ENCODE data around the gene PLEKHA6.

Gene PLEKHA6

GRCh38 chr1:204274446-204274845 is 85.3 kb downstream of the PLEKHA6 start:
- Histone ChIP-seq H3K79me2 (ENCODE audit: insufficient read depth, low read depth) (no peaks in the 10 kb centered on the region), H4K20me1 (ENCODE audit: insufficient read depth) (no peaks in the 10 kb centered on the region), H3K36me3 (ENCODE audit: insufficient read depth) (no peaks in the 10 kb centered on the region), H3K27me3 (ENCODE audit: insufficient read depth, low read depth) (peaks cover 35% of the 10 kb centered on the region; the same call in 1 of the 2 replicates), H3K4me1 (ENCODE audit: low read depth, poor library complexity, severe bottlenecking) (no peaks in the 10 kb centered on the region), H3K4me2 (no peak overlapping the region), H2AFZ (ENCODE audit: low read depth) (no peak overlapping the region), H3K27ac (no peak overlapping the region), H3K9ac (no peak overlapping the region), H3K4me3 (IDR thresholded peaks at IDR 0.05; ENCODE audit: insufficient read depth, low read depth, low read length) (no peak overlapping the region)
- TF ChIP-seq CTCF (conservative IDR thresholded peaks at IDR 0.05; ENCODE audit: low read depth, low read length): no peak

- Histone ChIP-seq H3K9ac (no peak overlapping the region), H3K79me2 (ENCODE audit: insufficient read depth, low read depth) (no peaks in the 10 kb centered on the region), H3K36me3 (ENCODE audit: insufficient read depth) (no peaks in the 10 kb centered on the region), H3K27me3 (ENCODE audit: insufficient read depth, low read depth) (peaks cover 23% of the 10 kb centered on the region; the same call in 1 of the 2 replicates), H3K4me3 (IDR thresholded peaks at IDR 0.05; ENCODE audit: insufficient read depth, low read depth, low read length) (no peak overlapping the region), H3K4me1 (ENCODE audit: low read depth, poor library complexity, severe bottlenecking) (no peaks in the 10 kb centered on the region), H3K27ac (no peak overlapping the region), H4K20me1 (ENCODE audit: insufficient read depth) (no peaks in the 10 kb centered on the region), H3K4me2 (no peak overlapping the region), H2AFZ (ENCODE audit: low read depth) (no peak overlapping the region)
- no peak for TF ChIP-seq CTCF (conservative IDR thresholded peaks at IDR 0.05; ENCODE audit: low read depth, low read length)
Measured at GRCh38 chr1:204272505-204272904, 87.2 kb downstream of the PLEKHA6 start.

- Histone ChIP-seq H3K4me1 (ENCODE audit: low read depth, poor library complexity, severe bottlenecking) (no peaks in the 10 kb centered on the region), H3K9ac (no peak overlapping the region), H3K4me2 (no peak overlapping the region), H3K36me3 (ENCODE audit: insufficient read depth) (no peaks in the 10 kb centered on the region), H4K20me1 (ENCODE audit: insufficient read depth) (no peaks in the 10 kb centered on the region), H3K4me3 (IDR thresholded peaks at IDR 0.05; ENCODE audit: insufficient read depth, low read depth, low read length) (no peak overlapping the region), H3K27me3 (ENCODE audit: insufficient read depth, low read depth) (peaks cover 18% of the 10 kb centered on the region; the same call in 1 of the 2 replicates), H2AFZ (ENCODE audit: low read depth) (no peak overlapping the region), H3K27ac (no peak overlapping the region), H3K79me2 (ENCODE audit: insufficient read depth, low read depth) (no peaks in the 10 kb centered on the region)
- TF ChIP-seq CTCF (conservative IDR thresholded peaks at IDR 0.05; ENCODE audit: low read depth, low read length): no peak
Measured at GRCh38 chr1:204271970-204272369, 87.8 kb downstream of the PLEKHA6 start.

GRCh38 chr1:204268101-204268500 is 91.6 kb downstream of the PLEKHA6 start:
- no peaks in the 10 kb centered on the region for H3K36me3 ChIP-seq (ENCODE audit: insufficient read depth)

More at GRCh38 chr1:204268101-204268500, 91.6 kb downstream of the PLEKHA6 start:
- H3K79me2 ChIP-seq (ENCODE audit: insufficient read depth, low read depth): no peaks in the 10 kb centered on the region
- no peak overlapping the region for H3K27ac ChIP-seq
- no peak overlapping the region for H3K9ac ChIP-seq
- H4K20me1 ChIP-seq (ENCODE audit: insufficient read depth): no peaks in the 10 kb centered on the region
- no peak for TF ChIP-seq CTCF (conservative IDR thresholded peaks at IDR 0.05; ENCODE audit: low read depth, low read length)
- H3K27me3 ChIP-seq (ENCODE audit: insufficient read depth, low read depth): peaks cover 14% of the 10 kb centered on the region; the same call in 1 of the 2 replicates
- H3K4me1 ChIP-seq (ENCODE audit: low read depth, poor library complexity, severe bottlenecking): no peaks in the 10 kb centered on the region
- H2AFZ ChIP-seq (ENCODE audit: low read depth): no peak overlapping the region
- H3K4me2 ChIP-seq: no peak overlapping the region
- H3K4me3 ChIP-seq (IDR thresholded peaks at IDR 0.05; ENCODE audit: insufficient read depth, low read depth, low read length): no peak overlapping the region

All from KMS-11 (cell line).